Gastrocnemius medialis (tissue), 4 donors: ENCODE results near the gene EPB41L5. TPM values are rescaled to one million over a fixed set of nuclear protein-coding genes. Genes with fewer than 3 reads are reported as not detected.
"Not testable (repeated sequence)": the region's sequence is repeated elsewhere in the genome, so short reads cannot be mapped to it uniquely, and the experiment has no call there.

Experiments
- ATAC-seq, 2 donors: fragments of 150-250 bp; one replicate each; pipeline ENCODE4 v1.9.1; 2016
- DNase-seq, 2 donors: peaks; one replicate each; pipeline ENCODE4 v3.0.0-alpha.2; 2019
- H3K27ac ChIP-seq, 4 donors: fragments of 200-600 bp; sonication (generic); 1 replicate in 1 of 4; 2 replicates in 3 of 4; pipeline ENCODE4 v1.5.1; 2016 to 2018; ENCODE audit warnings: mild to moderate bottlenecking in 2 of 4, moderate library complexity in 1 of 4
- H3K27me3 ChIP-seq, 3 donors: fragments of 200-600 bp; sonication (generic) in 2 of 3; 1 replicate in 1 of 3; 2 replicates in 2 of 3; pipeline versions ENCODE4 v1.5.1 to v1.6.0; 2016 to 2019; ENCODE audit warnings: mild to moderate bottlenecking in 1 of 3, moderate library complexity in 1 of 3
- H3K36me3 ChIP-seq, 2 donors: fragments of 200-600 bp; sonication (generic) in 1 of 2; one replicate each; pipeline ENCODE4 v1.5.1; 2017 to 2018
- H3K4me1 ChIP-seq, 2 donors: fragments of 200-600 bp; sonication (generic) in 1 of 2; one replicate each; pipeline ENCODE4 v1.5.1; 2016 to 2017; ENCODE audit warnings: mild to moderate bottlenecking in 2 of 2
- H3K4me3 ChIP-seq, 4 donors: fragments of 200-600 bp; sonication (generic) in 3 of 4; 1 replicate in 1 of 4; 2 replicates in 3 of 4; pipeline ENCODE4 v1.5.1; 2016 to 2019; ENCODE audit warnings: mild to moderate bottlenecking in 2 of 4
- H3K9me3 ChIP-seq, 3 donors: fragments of 200-600 bp; sonication (generic) in 2 of 3; 1 replicate in 1 of 3; 2 replicates in 2 of 3; pipeline ENCODE4 v1.5.1; 2016 to 2019
- CTCF ChIP-seq, 5 experiments: fragments of 450-650 bp in 3 of 5; fragments of 200-600 bp in 2 of 5; sonication (generic) in 2 of 5; IDR thresholded peaks in 4 of 5; conservative IDR thresholded peaks in 1 of 5; 1 replicate in 4 of 5; 2 replicates in 1 of 5; pipeline ENCODE4 v1.5.1; 2016 to 2019; ENCODE audit warnings: antibody characterized with exemption in 5 of 5, mild to moderate bottlenecking in 3 of 5, moderate library complexity in 3 of 5
- POLR2A ChIP-seq, 2 donors: fragments of 450-650 bp; IDR thresholded peaks; one replicate each; pipeline ENCODE4 v1.6.1; 2017; ENCODE audit warnings: antibody characterized with exemption in 2 of 2, mild to moderate bottlenecking in 2 of 2, moderate library complexity in 2 of 2
- in situ Hi-C, 4 donors: fragments of 200-750 bp; cut with MboI; loops; one replicate each; pipeline versions ENCODE4 v1.15.0 to v1.8.0; 2017; ENCODE audit warnings: low sequenced_read_pairs in 4 of 4
- intact Hi-C: fragments of 100-400 bp; cut with DNase I; formaldehyde crosslinking; loops from one replicate; pipeline ENCODE4 v1.15.1; 2023; ENCODE audit warnings: low total_unique reads
- total RNA-seq, 4 donors: library from RNA; depleted of rRNA; stranded (reverse); fragments of >200 nt; gene quantifications; one replicate each; pipeline versions ENCODE4 v1.1.0 to v1.2.3, GENCODE V29; 2016

Gene EPB41L5
- total RNA-seq, 4 donors from 2014 or later: 8.3 to 41.1 (median 12.7) TPM

GRCh38 chr2:119996148-119996547, 16.7 kb upstream of the EPB41L5 start:
- ATAC-seq (no peak), DNase-seq (no peak)
- intact Hi-C loops (no loop called here), in situ Hi-C loops (no loop called here)
- Histone ChIP-seq H3K4me1 (no peaks in the 10 kb centered on the region), H3K27me3 (no peaks in the 10 kb centered on the region), H3K4me3 (no peak overlapping the region), H3K27ac (no peak overlapping the region), H3K36me3 (no peaks in the 10 kb centered on the region), H3K9me3 (no peaks in the 10 kb centered on the region)
- TF ChIP-seq POLR2A (IDR thresholded peaks at IDR 0.05): no peak
- no peak for TF ChIP-seq CTCF (IDR thresholded peaks at IDR 0.05 in 4 of 5, conservative IDR thresholded peaks at IDR 0.05 in 1 of 5)

DNA sequence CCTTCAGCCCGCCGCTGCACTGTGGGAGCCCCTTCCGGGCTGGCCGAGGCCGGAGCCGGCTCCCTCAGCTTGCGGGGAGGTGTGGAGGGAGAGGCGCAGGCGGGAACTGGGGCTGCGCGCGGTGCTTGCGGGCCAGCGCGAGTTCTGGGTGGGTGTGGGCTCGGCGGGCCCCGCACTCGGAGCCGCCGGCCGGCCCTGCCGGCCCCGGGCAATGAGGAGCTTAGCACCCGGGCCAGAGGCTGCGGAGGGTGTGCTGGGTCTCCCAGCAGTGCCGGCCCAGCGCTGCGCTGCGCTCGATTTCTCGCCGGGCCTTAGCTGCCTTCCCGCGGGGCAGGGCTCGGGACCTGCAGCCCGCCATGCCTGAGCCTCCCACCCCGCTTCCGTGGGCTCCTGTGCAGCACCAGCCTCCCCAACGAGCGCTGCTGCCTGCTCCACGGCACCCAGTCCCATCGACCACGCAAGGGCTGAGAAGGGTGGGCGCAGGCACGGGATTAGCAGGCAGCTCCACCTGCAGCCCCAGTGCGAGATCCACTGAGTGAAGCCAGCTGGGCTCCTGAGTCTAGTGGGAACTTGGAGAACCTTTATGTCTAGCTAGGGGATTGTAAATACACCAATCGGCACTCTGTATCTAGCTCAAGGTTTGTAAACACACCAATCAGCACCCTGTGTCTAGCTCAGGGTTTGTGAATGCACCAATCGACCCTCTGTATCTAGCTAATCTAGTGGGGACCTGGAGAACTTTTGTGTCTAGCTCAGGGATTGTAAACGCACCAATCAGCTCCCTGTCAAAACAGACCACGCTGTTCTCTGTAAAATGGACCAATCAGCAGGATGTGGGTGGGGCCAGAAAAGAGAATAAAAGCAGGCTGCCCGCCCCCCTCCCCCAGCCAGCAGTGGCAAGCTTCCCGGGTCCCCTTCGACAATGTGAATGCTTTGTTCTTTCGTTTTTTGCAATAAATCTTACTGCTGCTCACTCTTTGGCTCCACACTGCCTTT, 15.7 kb upstream of the EPB41L5 start:
- H3K4me1 ChIP-seq, DNase-seq, H3K4me3 ChIP-seq, ATAC-seq, H3K36me3 ChIP-seq, H3K27me3 ChIP-seq, in situ Hi-C loops, intact Hi-C loops, H3K9me3 ChIP-seq, H3K27ac ChIP-seq: not testable (repeated sequence)

- no peak overlapping the region for H3K4me3 ChIP-seq
- no peak overlapping the region for H3K27ac ChIP-seq
- H3K9me3 ChIP-seq: no peaks in the 10 kb centered on the region
- in situ Hi-C loops: loop anchor here in 1 of 4 donors (25.0 kb wide), 1 partner anchor 239 kb away; the partner anchor contains the start of gene PTPN4
- H3K4me1 ChIP-seq: no peaks in the 10 kb centered on the region
- no peak for DNase-seq
- H3K36me3 ChIP-seq: no peaks in the 10 kb centered on the region
- no peak for ATAC-seq
- TF ChIP-seq POLR2A (IDR thresholded peaks at IDR 0.05) (no peak), CTCF (IDR thresholded peaks at IDR 0.05 in 4 of 5, conservative IDR thresholded peaks at IDR 0.05 in 1 of 5) (no peak)
- H3K27me3 ChIP-seq: no peaks in the 10 kb centered on the region
- intact Hi-C loops: no loop called here
Observed at GRCh38 chr2:120001471-120001870, 11.4 kb upstream of the EPB41L5 start.

DNA sequence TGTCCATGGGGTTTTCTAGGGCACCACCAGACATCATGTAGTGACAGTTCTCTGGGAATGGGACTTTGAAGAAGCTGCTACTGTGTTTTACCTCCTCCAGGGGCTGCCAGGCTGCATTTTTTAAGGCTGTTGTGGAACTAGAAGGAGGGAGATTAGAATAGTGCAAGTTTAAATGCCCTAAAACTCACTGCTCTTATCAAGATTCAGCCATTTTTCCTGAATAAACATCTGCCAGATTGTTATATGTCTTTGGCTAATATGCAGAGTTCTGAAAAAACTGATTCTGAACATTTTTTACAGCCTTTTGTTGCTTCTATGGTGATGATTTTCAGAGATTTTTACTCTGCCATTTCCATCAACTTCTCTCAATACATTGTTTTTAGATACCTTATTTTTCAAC, 8.6 kb upstream of the EPB41L5 start:
- Histone ChIP-seq H3K27ac (no peak overlapping the region), H3K4me1 (no peaks in the 10 kb centered on the region), H3K9me3 (no peaks in the 10 kb centered on the region), H3K36me3 (no peaks in the 10 kb centered on the region), H3K27me3 (no peaks in the 10 kb centered on the region), H3K4me3 (no peak overlapping the region)
- ATAC-seq (no peak), DNase-seq (no peak)
- in situ Hi-C loops: loop anchor here in 1 of 4 donors (25.0 kb wide), 1 partner anchor 242 kb away; the partner anchor contains the start of gene PTPN4
- intact Hi-C loops: no loop called here
- TF ChIP-seq POLR2A (IDR thresholded peaks at IDR 0.05) (no peak), CTCF (IDR thresholded peaks at IDR 0.05 in 4 of 5, conservative IDR thresholded peaks at IDR 0.05 in 1 of 5) (no peak)

DNA sequence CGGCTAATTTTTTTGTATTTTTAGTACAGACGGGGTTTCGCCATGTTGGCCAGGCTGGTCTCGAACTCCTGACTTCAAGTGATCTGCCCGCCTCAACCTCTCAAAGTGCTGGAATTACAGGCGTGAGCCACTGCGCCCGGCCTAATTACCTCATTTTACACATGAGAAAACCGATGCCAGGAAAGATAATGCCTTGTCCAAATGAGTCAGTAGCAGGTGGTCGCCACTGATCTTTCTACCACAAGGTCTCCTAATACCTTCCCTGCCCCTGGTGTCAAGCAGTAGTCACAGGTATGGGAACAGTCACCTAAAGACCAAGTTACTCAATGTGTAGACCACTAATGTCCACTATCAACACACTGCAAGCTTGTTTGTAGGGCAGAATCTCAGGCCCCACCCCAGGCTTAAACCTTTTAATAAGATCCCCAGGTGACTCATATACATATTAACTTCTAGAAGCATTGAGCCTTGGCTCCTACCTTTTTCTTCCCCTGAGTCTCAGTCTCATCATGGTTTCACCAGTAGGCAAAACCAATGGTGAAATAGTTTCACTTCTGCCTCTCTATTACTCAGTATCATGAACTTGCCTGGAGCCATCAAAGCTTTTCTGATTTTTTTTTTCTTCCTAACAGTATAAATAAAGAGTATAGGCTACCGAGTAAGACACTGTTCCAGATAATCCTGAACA, 6.9 kb upstream of the EPB41L5 start:
- Histone ChIP-seq H3K27me3 (no peaks in the 10 kb centered on the region), H3K27ac (no peak overlapping the region), H3K36me3 (no peaks in the 10 kb centered on the region), H3K4me1 (no peaks in the 10 kb centered on the region), H3K4me3 (no peak overlapping the region), H3K9me3 (no peaks in the 10 kb centered on the region)
- in situ Hi-C loops (loop anchor here in 1 of 4 donors (25.0 kb wide), 1 partner anchor 244 kb away; the partner anchor contains the start of gene PTPN4), intact Hi-C loops (no loop called here)
- TF ChIP-seq POLR2A (IDR thresholded peaks at IDR 0.05): no peak
- DNase-seq: no peak
- ATAC-seq: no peak
